ENCODE measurements around the gene TMEM116. TPM values are rescaled to one million over a fixed set of nuclear protein-coding genes. Genes with fewer than 3 reads are reported as not detected.
"Not testable (repeated sequence)": the region's sequence is repeated elsewhere in the genome, so short reads cannot be mapped to it uniquely, and the experiment has no call there.

The TMEM116 gene
- total and polyA plus RNA-seq, 7 donors = 3.0 to 16.6 (median 7.5) TPM

- no peak for TF ChIP-seq CTCF (IDR thresholded peaks at IDR 0.05)
- DNase-seq = no peak
- no peaks in the 10 kb centered on the region for H3K27me3 ChIP-seq
- intact Hi-C loops (cut with DNase I) = no loop called here
- H3K4me1 ChIP-seq = no peaks in the 10 kb centered on the region
- H3K36me3 ChIP-seq = peaks cover 0 to 1% (median 0%) of the 10 kb centered on the region in 4 donors
- no peak overlapping the region for H3K27ac ChIP-seq
- WGBS, 2 donors = 97% methylated on average over 1 of the region's 1 CpG
- no peaks in the 10 kb centered on the region for H3K9me3 ChIP-seq
- H3K4me3 ChIP-seq = no peak overlapping the region
Measured at GRCh38 chr12:111995782-111996480, 17.0 kb downstream of the TMEM116 start.

GRCh38 chr12:111994211-111995111, 18.5 kb downstream of the TMEM116 start:
- H3K9me3 ChIP-seq; H3K4me3 ChIP-seq; H3K27ac ChIP-seq; H3K27me3 ChIP-seq; intact Hi-C loops (cut with DNase I); DNase-seq; H3K4me1 ChIP-seq; H3K36me3 ChIP-seq: not testable (repeated sequence)
- WGBS, 2 donors = 40 to 44% methylated on average over 17 of the region's 17 CpGs

- Histone ChIP-seq H3K27ac (no peak overlapping the region), H3K4me3 (no peak overlapping the region), H3K27me3 (no peaks in the 10 kb centered on the region), H3K36me3 (peaks cover 0 to 6% (median 0%) of the 10 kb centered on the region in 4 donors), H3K4me1 (no peaks in the 10 kb centered on the region), H3K9me3 (no peaks in the 10 kb centered on the region)
- DNase-seq = no peak
- TF ChIP-seq CTCF (IDR thresholded peaks at IDR 0.05) (no peak), POLR2A (IDR thresholded peaks at IDR 0.05) (no peak), POLR2AphosphoS5 (IDR thresholded peaks at IDR 0.05) (no peak), EP300 (IDR thresholded peaks at IDR 0.05) (no peak)
- 54 to 75% methylated on average over 2 of the region's 2 CpGs for WGBS, 2 donors
- intact Hi-C loops (cut with DNase I) = no loop called here
Measured at GRCh38 chr12:111993292-111994150, 19.4 kb downstream of the TMEM116 start.

- no peaks in the 10 kb centered on the region for H3K27me3 ChIP-seq
- H3K4me3 ChIP-seq = no peak overlapping the region
- no peaks in the 10 kb centered on the region for H3K4me1 ChIP-seq
- intact Hi-C loops (cut with DNase I) = no loop called here
- DNase-seq = no peak
- WGBS, 2 donors = 62 to 79% methylated on average over 6 of the region's 6 CpGs
- no peaks in the 10 kb centered on the region for H3K9me3 ChIP-seq
- peaks cover 0 to 6% (median 0%) of the 10 kb centered on the region in 4 donors for H3K36me3 ChIP-seq
- no peak for TF ChIP-seq POLR2AphosphoS5 (IDR thresholded peaks at IDR 0.05)
- no peak for TF ChIP-seq EP300 (IDR thresholded peaks at IDR 0.05)
- TF ChIP-seq CTCF (IDR thresholded peaks at IDR 0.05) = no peak
- no peak for TF ChIP-seq POLR2A (IDR thresholded peaks at IDR 0.05)
- no peak overlapping the region for H3K27ac ChIP-seq
Measured at GRCh38 chr12:111992464-111992863, 20.5 kb downstream of the TMEM116 start.

- Histone ChIP-seq H3K4me1 (no peaks in the 10 kb centered on the region), H3K27ac (no peak overlapping the region), H3K27me3 (no peaks in the 10 kb centered on the region), H3K36me3 (peaks cover 0 to 6% (median 0%) of the 10 kb centered on the region in 4 donors), H3K9me3 (no peaks in the 10 kb centered on the region), H3K4me3 (no peak overlapping the region)
- TF ChIP-seq POLR2AphosphoS5 (IDR thresholded peaks at IDR 0.05) (no peak), CTCF (IDR thresholded peaks at IDR 0.05) (no peak), POLR2A (IDR thresholded peaks at IDR 0.05) (no peak), EP300 (IDR thresholded peaks at IDR 0.05) (no peak)
- 73 to 92% methylated on average over 4 of the region's 4 CpGs for WGBS, 2 donors
- no peak for DNase-seq
- intact Hi-C loops (cut with DNase I) = no loop called here
Measured at GRCh38 chr12:111991946-111992345, 21.0 kb downstream of the TMEM116 start.

Measured in sigmoid colon (tissue), 7 donors.